Hair follicle dermal papilla cell (primary cell): Measurements from ENCODE around the gene SNW1. TPM values are rescaled to one million over a fixed set of nuclear protein-coding genes. Genes with fewer than 3 reads are reported as not detected.

ENCODE experiments used
- total RNA-seq: library from RNA; depleted of rRNA; stranded (reverse); fragments of >200 nt; gene quantifications from 2 replicates; pipeline ENCODE4 v1.2.3, GENCODE V29; 2012

SNW1 gene
- 45.4 and 47.7 TPM in 2 replicates for total RNA-seq

GRCh38 chr14:77760381-77761204 lies at the start of gene SNW1:
SNW1 (minus strand) TSS chr14:77761156; CDS start chr14:77761127, 29 bp downstream.

GRCh38 chr14:77799863-77800730 lies 39.1 kb upstream of the SNW1 start, which contains the start of gene ADCK1:
ADCK1 (plus strand) TSS chr14:77800109; CDS start chr14:77818979, 18,870 bp downstream.

GRCh38 chr14:77707724-77708408 lies 53.1 kb downstream of the SNW1 start, which contains the start of the genes ALKBH1 and SLIRP:
ALKBH1 (minus strand) TSS chr14:77708023; CDS start chr14:77708004, 19 bp downstream.
SLIRP (plus strand) TSS chr14:77708103; CDS start chr14:77708112, 9 bp downstream.

Other genes starting within 250 kb of the SNW1 start
- gene SPTLC2, start 144.5 kb downstream of the SNW1 start, total RNA-seq = 30.8 and 33.3 TPM in 2 replicates
- 7.8 and 9.4 TPM in 2 replicates for gene ALKBH1, start 53.1 kb downstream of the SNW1 start, total RNA-seq
- gene SLIRP, start 53.1 kb downstream of the SNW1 start, total RNA-seq = 46.7 and 61.4 TPM in 2 replicates
- gene ADCK1, start 39.0 kb upstream of the SNW1 start, total RNA-seq = 5.0 and 7.5 TPM in 2 replicates